ENCODE measurements around the gene MYO5A.

GRCh38 chr15:52288986-52289385, 239.7 kb downstream of the MYO5A start:
- TF ChIP-seq CTCF (IDR thresholded peaks at IDR 0.05) (no peak), POLR2A (IDR thresholded peaks at IDR 0.05) (no peak)
